HUES6 (cell line): ENCODE measurements around the gene CTNNBL1.
"Not testable (repeated sequence)": the region's sequence is repeated elsewhere in the genome, so short reads cannot be mapped to it uniquely, and the experiment has no call there.

ENCODE experiments used
- H3K27ac ChIP-seq: 2 replicates; pipeline ENCODE4 v1.7.0; 2013; ENCODE audit warnings: low read depth, mild to moderate bottlenecking, low read length, inconsistent platforms
- H3K27me3 ChIP-seq: 2 replicates; pipeline ENCODE4 v1.6.1; 2013; ENCODE audit warnings: low read length; ENCODE audit not compliant: control insufficient read depth, insufficient read depth
- H3K36me3 ChIP-seq: 2 replicates; pipeline ENCODE4 v1.6.1; 2013; ENCODE audit warnings: low read length; ENCODE audit not compliant: control insufficient read depth, insufficient read depth
- H3K4me1 ChIP-seq: 2 replicates; pipeline ENCODE4 v1.6.1; 2013; ENCODE audit warnings: low read length; ENCODE audit not compliant: control insufficient read depth, insufficient read depth
- H3K4me3 ChIP-seq: 2 replicates; pipeline ENCODE4 v1.5.1; 2013; ENCODE audit warnings: low read depth, low read length
- H3K9ac ChIP-seq: one replicate; pipeline ENCODE4 v1.6.1; 2013; ENCODE audit warnings: mild to moderate bottlenecking, low read length
- H3K9me3 ChIP-seq: 2 replicates; pipeline ENCODE4 v1.6.1; 2013; ENCODE audit warnings: low read depth, low read length; ENCODE audit not compliant: control insufficient read depth, insufficient read depth

CTNNBL1 gene

DNA sequence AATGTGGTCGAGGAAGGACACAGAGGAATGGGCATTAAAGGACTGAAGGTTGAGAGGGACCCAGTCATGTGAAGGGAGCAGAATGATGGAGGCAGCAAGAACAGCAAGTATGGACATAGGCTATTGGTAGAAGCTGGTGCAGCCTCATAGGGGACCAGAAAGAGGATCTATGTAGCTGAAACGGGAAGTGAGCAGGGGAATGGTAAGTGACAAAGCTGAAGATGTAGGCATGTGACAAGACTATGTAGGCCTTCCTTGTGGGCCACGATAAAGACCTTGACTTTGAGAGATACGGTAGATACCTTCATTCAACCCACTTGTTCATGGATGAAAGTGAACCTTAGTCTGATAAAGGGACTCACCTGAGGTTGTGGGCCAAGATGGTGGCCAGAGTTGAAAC, 3.5 kb downstream of the CTNNBL1 start:
- Histone ChIP-seq H3K9me3 (no peaks in the 10 kb centered on the region), H3K27me3 (no peaks in the 10 kb centered on the region; the same call in 1 of the 2 replicates), H3K27ac (no peak overlapping the region), H3K9ac (no peak overlapping the region), H3K4me3 (no peak overlapping the region), H3K4me1 (no peaks in the 10 kb centered on the region), H3K36me3 (no peaks in the 10 kb centered on the region)

DNA sequence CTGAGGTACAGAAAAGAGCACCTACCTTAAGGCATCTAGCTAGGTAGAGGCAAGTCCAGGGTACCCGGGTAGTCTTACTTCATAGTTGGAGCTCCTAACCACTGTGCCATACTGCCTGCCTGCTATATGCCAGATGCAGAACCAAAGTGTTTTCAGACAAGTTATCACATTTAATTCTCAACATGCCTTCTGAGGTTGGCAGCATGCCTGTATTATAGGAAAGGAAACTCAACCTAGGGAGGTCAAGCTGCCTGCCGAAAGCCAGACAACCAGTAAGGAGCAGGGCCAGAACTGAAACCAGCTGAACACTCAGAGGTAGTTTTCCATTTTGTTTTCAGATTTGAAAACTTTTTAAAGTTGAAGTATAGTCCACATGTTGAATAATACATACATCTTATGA, 5.4 kb downstream of the CTNNBL1 start:
- Histone ChIP-seq H3K27me3 (no peaks in the 10 kb centered on the region), H3K4me1 (no peaks in the 10 kb centered on the region), H3K9ac (no peak overlapping the region), H3K27ac (no peak overlapping the region), H3K9me3 (no peaks in the 10 kb centered on the region), H3K4me3 (no peak overlapping the region), H3K36me3 (no peaks in the 10 kb centered on the region)

DNA sequence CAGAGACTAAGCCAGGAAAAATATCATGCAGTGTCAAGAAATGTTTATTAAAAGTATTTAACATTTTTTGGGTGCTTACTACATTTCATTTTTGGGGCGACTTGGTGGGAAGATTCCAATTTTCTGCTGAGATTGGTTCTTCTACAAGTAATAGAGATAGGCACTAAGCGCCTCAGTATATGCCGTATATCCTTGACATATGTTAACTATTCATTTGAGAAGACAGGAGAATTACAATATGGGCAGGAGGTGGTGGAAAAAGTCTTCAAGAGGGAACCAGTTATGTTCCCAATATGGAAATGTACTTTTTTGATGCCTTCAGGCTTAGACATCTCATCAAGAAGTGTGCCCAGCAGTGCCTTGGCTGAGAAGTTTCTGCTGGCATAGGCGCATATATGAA, 6.5 kb downstream of the CTNNBL1 start:
- no peak overlapping the region for H3K4me3 ChIP-seq

DNA sequence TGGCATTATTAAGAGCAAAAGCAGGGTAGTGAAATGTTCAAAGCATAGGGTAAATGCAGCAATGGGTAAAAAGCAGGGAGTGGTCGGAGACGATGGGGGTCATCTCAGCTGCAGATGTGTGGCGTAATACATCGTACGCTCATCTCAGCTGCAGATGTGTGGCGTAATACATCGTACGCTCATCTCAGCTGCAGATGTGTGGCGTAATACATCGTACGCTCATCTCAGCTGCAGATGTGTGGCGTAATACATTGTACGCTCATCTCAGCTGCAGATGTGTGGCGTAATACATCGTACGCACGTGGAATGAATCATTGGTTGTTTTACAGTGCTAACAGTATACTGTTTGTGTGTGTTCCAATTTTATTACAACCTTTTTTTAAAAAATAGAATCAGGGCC, 7.8 kb downstream of the CTNNBL1 start:
- H3K27me3 ChIP-seq, H3K27ac ChIP-seq, H3K9me3 ChIP-seq, H3K36me3 ChIP-seq, H3K9ac ChIP-seq, H3K4me3 ChIP-seq, H3K4me1 ChIP-seq: not testable (repeated sequence)

More for the DNA sequence above, 6.5 kb downstream of the CTNNBL1 start:
- no peak overlapping the region for H3K9ac ChIP-seq
- no peaks in the 10 kb centered on the region for H3K36me3 ChIP-seq
- no peaks in the 10 kb centered on the region for H3K27me3 ChIP-seq
- H3K4me1 ChIP-seq, result no peaks in the 10 kb centered on the region
- no peaks in the 10 kb centered on the region for H3K9me3 ChIP-seq
- H3K27ac ChIP-seq, result no peak overlapping the region

DNA sequence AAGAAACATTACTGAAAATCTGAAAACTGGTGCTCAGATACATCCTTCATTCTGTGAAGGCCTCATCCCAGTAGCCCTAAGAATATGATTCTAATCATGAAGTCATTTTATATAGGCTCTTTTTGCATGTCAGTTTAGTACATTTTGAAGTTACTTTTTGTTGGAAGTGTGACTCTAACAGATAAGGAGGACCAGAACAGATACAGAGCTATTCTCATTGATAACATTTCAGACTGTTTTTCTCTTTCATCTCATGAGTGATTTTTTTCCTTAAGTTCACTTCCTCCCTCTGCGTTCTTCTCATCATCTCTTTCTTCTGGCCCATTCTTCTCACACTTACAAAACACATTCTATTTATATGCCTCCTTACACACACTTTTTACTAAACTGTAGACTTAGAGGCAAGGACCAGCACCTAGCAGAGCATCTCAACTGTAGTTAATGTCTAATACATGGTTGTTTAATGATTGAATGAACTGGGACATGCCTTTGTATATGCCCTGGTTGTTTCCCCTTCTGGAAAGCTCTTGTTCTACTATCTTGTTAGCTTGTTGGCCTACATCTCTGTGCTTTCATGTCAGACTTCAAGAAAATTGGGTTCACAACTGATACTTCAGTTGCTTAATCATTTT, 8.7 kb downstream of the CTNNBL1 start:
- Histone ChIP-seq H3K27me3 (no peaks in the 10 kb centered on the region), H3K9ac (no peak overlapping the region), H3K4me1 (no peaks in the 10 kb centered on the region), H3K4me3 (no peak overlapping the region), H3K9me3 (peaks cover 7% of the 10 kb centered on the region; the same call in 1 of the 2 replicates), H3K36me3 (no peaks in the 10 kb centered on the region), H3K27ac (no peak overlapping the region)

DNA sequence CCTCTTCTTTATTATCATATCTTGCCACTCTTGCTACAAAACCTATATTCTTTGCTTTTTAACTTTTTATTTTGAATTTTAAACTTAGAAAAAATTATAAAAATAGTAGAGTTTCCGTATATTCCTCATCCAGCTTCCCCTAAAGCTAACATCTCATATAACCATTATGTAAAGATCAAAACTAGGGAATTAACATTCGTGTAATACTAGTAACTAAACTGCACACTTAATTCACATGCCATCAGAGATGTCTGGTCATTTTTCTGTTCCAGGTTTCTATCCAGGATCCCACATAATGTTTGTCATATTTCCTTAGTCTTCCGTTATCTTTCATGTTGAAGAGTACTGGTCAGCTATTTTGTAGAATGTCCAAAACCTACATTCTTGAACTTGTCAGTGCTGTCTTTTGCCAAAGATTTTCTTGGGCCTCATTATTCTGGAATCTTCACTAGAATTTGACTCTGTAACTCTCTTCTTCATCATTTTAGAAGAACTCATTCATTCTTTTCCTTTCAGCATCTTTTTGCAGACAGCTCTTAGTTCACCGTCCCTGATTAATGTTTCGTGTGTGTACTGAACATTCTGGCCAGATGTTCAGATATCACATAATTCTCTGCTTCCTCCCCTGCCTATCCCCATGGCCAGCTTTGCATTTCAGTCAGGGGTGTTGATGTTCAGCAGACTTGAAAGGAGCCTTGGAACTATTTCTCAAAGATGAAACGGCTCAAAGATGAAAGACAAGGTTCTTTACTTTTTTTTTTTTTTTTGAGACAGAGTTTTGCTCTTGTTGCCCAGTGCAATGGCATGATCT, 9.4 kb downstream of the CTNNBL1 start:
- peaks cover 7% of the 10 kb centered on the region; the same call in 1 of the 2 replicates for H3K9me3 ChIP-seq
- H3K4me3 ChIP-seq, result no peak overlapping the region
- H3K4me1 ChIP-seq, result no peaks in the 10 kb centered on the region
- H3K36me3 ChIP-seq, result no peaks in the 10 kb centered on the region
- H3K27ac ChIP-seq, result no peak overlapping the region
- H3K27me3 ChIP-seq, result no peaks in the 10 kb centered on the region
- no peak overlapping the region for H3K9ac ChIP-seq

DNA sequence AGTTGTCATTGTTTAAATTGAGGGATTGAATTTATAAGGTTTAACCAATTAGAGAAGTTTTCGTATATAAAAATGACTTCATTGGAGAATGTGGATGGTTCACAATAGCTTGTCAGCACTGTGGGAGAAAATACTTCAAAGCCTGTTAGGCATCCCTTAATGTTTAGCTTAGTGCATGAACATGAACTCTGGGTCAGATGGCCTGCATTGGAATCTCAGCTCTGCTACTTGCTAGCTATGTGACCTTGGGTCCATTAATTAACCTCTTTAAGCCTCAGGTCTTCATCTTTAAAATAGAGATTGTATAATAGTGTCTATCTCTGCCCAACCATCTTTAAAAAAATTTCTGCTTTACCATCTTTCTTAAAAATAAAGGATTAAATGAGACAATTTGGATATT, 11.1 kb downstream of the CTNNBL1 start:
- Histone ChIP-seq H3K27me3 (no peaks in the 10 kb centered on the region), H3K9me3 (peaks cover 7% of the 10 kb centered on the region; the same call in 1 of the 2 replicates), H3K36me3 (no peaks in the 10 kb centered on the region), H3K4me1 (no peaks in the 10 kb centered on the region), H3K27ac (no peak overlapping the region), H3K4me3 (no peak overlapping the region), H3K9ac (no peak overlapping the region)

DNA sequence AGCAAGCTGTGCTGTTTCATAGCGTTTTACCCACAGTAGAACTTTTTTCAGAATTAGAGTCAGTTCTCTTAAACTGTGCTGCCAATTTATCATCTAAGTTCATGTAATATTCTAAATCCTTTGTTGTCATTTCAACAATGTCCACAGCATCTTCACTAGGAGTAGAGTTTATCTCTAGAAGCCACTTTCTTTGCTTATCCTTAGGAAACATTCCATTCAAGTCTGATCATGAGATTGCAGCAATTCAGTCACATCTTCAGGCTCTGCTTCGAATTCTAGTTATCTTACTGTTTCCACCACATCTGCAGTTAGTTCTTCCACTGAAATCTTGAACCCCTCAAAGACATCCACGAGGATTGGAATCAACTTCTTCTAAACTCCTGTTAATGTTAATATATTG, 12.5 kb downstream of the CTNNBL1 start:
- H3K9ac ChIP-seq, result no peak overlapping the region
- no peaks in the 10 kb centered on the region for H3K36me3 ChIP-seq
- H3K9me3 ChIP-seq, result peaks cover 7% of the 10 kb centered on the region; the same call in 1 of the 2 replicates
- H3K27me3 ChIP-seq, result no peaks in the 10 kb centered on the region
- H3K4me3 ChIP-seq, result no peak overlapping the region
- no peak overlapping the region for H3K27ac ChIP-seq
- H3K4me1 ChIP-seq, result no peaks in the 10 kb centered on the region; the same call in 1 of the 2 replicates

DNA sequence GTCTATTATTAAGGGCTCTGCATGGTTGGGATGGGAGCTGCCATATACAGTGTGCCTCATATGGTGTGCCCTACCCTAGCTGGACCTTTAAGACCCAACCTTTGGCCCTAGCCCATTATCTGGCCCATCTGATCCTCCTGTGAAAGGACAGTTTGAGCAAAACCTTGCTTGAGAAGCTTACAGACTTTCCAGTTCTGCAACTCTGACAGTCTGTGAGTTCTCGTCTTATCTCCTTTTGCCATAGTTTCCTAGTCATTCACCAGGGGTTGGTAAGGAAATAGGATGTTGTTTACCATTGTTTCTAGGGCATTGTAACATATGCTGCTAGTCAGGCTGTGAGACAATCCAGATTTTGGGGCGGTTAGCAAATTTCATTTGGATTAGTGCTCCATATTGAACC, 17.2 kb downstream of the CTNNBL1 start:
- Histone ChIP-seq H3K9me3 (peaks cover 5% of the 10 kb centered on the region; the same call in 1 of the 2 replicates), H3K4me1 (peaks cover 4% of the 10 kb centered on the region), H3K27me3 (no peaks in the 10 kb centered on the region), H3K27ac (no peak overlapping the region), H3K4me3 (no peak overlapping the region), H3K9ac (no peak overlapping the region), H3K36me3 (no peaks in the 10 kb centered on the region)

DNA sequence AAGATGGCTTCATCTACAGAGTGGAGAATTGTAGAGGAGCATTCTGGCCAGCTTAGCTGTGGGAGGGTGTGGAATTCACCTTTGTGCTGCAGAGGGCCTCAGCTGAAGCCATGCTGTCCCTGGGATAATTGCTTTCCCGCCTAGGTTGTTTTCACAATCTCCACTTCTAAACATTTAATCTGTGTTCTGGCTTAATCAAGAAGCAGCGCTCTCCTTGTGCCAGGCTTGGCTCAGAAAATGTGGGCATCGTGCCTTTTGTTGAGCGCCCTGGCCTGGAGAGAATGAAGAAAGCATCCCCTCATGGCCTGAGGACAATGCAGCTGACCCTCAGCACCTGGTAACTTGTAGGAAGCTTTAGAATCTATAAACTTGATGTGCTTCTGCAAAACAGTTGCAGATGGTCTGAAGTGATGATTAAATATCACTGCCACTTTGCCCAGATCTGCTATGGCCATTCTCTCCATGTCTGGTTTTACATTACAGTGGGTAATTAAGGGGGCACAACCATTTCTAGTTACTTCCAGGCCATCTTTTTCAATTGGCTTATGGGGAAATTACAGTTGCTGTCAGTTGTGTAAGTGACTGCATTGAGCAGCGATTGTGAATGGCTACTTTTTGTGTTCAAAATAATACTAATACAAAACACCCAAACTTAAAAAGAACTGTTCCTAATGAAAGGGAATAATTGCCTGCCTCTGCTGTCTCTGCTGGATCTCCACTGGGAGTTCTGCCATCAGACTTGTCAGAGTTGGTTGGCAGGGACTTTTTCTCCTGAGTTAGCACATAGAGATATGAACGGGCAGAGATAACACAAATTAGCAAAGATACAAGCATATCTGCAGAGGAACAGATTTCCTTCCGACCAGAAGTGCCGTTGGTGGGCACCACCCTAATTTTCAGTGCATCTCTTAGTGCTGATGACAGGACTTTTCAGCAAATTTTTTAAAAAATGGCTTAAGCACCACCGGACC, 18.4 kb downstream of the CTNNBL1 start:
- H3K9me3 ChIP-seq, result no peaks in the 10 kb centered on the region
- peaks cover 4% of the 10 kb centered on the region for H3K4me1 ChIP-seq
- no peaks in the 10 kb centered on the region for H3K27me3 ChIP-seq
- no peak overlapping the region for H3K27ac ChIP-seq
- H3K9ac ChIP-seq, result no peak overlapping the region
- no peak overlapping the region for H3K4me3 ChIP-seq
- H3K36me3 ChIP-seq, result no peaks in the 10 kb centered on the region
